Measurements from ENCODE around the gene HNRNPA1.
A peak's percentile ranks its signal among the peaks of the same experiment; 100 is the strongest.
"Not testable (repeated sequence)": the region's sequence is repeated elsewhere in the genome, so short reads cannot be mapped to it uniquely, and the experiment has no call there.

Gene HNRNPA1

DNA sequence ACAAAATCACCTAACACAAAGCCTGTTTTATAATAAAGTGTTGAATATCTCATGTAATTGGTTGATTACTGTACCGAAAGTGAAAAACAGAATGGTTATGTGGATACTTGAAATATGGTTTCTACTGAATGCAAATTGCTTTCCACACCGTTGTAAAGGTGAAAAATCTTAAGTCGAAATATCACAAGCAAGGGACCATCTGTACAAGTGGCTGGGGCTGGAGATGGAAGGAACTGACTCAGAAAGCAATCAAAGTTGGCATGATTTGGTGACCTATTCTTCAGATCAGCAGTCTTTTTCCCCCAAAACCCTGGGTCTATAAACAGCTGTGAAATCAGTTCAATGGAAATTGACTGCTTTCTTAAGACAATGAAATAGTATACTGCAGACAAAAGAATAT, 4.2 kb upstream of the HNRNPA1 start:
- no peak for DNase-seq (ENCODE audit: low spot score)

DNA sequence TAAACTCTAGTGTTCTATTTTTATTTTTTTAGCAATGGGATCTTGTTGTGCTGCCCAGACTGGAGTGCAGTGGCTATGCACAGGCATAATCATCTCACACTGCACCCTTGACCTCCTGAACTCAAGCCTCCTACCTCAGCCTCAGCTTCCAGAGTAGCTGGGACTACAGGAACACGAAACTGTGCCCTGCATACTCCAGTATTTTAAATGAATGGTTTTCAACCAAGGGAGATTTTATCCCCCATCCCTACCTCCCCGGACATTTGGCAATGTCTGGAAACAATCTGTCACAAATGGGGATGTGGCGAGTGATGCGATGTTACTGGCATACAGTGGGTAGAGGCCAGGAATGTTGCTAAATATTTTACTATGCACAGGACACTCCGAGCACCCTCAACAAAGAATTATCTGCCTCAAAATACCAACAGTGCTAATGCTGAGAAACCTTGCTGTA, 2.7 kb upstream of the HNRNPA1 start:
- DNase-seq (ENCODE audit: low spot score), result no peak

DNA sequence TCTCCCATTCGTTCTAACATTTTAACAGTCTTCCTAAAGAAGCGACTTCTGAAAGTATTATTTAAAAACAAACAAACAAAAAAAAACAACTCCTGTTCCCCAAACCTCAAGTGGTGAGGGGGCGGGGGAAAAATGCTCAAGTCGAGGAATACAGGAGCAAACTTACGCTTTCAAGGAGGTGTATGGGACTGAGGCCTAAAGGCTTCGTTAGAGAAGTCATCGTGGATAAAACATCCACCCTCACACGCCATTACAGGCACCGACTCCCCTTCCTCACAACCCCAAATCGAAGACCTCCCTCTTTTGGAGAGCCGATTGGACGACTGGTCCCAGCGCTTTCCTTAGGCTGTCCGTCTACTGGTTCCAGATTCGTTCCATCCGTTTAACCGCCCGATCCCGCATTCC, 1.3 kb upstream of the HNRNPA1 start:
- no peak for DNase-seq (ENCODE audit: low spot score)

DNA sequence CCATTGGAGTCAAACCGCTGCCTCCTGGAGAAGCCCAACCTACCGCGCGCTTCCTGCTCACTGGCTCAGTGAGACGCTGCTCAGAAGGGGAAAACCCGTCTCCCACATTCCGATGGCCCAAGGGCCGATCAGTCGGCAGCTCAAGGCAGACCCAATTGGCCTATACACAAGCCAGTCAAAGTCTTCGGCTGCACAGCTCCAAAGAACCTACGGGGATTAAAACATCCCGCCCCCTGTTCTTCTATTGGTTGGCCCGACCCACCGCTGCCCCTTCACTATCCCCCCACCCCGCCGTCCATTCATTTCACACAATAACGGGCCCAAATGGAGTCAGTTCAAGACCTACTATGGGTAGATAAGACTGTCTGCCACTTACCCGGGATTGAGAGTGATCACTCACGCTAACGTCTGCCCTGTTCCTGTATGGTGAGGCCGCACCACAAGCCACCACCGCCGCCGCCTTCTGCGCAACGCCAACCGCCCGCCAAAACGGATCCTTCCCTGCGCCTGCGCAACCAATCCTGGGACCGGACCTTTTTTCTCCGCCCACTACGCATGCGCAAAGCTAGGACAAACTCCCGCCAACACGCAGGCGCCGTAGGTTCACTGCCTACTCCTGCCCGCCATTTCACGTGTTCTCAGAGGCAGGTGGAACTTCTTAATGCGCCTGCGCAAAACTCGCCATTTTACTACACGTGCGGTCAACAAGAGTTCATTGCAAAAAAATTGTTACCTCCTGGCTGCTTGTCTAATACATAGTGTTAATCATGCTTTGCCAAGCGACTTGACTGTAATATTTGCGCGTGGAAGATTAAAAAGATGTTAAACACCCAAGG, 676 bp upstream of the HNRNPA1 start, which contains the start of gene CBX5:
TSS of gene CBX5 (minus strand) at position 491 of the 836 bp plus-strand sequence. CDS start 22,472 bp downstream, outside the sequence.
- peak; percentile 98 for DNase-seq (ENCODE audit: low spot score)

DNA sequence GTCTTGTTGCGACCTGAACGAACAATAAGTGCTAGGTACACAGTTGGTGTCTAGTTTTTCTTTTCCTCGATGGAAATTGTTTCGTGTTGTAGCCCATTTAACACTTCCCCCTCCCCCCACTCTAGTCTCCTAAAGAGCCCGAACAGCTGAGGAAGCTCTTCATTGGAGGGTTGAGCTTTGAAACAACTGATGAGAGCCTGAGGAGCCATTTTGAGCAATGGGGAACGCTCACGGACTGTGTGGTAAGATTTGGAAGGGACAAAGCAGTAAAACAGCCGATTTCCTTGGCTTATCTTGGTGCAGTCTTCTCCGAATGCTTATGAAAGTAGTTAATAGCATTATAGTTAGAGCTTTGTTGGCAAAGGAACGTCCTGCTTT, 724 bp downstream of the HNRNPA1 start:
- not testable (repeated sequence) for DNase-seq (ENCODE audit: low spot score)

DNA sequence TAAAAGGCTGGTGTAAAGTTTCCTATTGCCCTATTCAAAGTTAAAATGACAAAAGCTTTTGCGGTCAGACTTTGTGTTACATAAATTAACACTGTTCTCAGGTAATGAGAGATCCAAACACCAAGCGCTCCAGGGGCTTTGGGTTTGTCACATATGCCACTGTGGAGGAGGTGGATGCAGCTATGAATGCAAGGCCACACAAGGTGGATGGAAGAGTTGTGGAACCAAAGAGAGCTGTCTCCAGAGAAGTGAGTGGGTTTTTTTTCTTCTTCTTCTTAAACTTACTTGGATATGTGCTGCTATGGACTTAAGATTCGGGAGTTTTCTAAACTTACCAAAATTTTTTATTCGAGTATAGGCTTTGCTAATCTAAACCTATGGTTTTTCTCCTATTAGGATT, 1.2 kb downstream of the HNRNPA1 start:
- DNase-seq (ENCODE audit: low spot score), result not testable (repeated sequence)

DNA sequence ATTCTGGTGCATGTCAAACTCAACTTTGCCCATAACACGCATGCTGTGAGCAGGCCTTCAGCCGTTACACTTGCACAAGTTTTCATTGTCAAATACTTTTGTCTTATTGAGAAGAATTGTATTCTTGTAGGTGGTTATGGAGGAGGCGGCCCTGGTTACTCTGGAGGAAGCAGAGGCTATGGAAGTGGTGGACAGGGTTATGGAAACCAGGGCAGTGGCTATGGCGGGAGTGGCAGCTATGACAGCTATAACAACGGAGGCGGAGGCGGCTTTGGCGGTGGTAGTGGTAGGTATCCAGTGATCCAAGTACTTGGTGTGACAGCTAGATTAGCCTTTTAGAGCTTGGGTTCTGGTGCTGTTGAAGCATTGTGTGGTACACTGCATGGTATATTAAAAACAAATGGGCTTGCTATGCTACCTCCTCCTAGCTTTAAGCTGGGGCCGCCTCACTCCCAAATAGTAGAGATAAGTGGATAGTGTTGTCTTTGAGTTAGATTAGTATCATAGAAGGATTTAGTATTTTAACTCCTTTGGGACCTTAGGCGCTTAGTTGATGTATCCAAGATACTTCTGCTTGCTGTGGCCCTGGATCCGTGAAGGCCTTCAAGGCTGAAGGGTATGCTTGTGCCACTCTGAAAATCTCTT, 2.5 kb downstream of the HNRNPA1 start:
- no peak for DNase-seq (ENCODE audit: low spot score)

DNA sequence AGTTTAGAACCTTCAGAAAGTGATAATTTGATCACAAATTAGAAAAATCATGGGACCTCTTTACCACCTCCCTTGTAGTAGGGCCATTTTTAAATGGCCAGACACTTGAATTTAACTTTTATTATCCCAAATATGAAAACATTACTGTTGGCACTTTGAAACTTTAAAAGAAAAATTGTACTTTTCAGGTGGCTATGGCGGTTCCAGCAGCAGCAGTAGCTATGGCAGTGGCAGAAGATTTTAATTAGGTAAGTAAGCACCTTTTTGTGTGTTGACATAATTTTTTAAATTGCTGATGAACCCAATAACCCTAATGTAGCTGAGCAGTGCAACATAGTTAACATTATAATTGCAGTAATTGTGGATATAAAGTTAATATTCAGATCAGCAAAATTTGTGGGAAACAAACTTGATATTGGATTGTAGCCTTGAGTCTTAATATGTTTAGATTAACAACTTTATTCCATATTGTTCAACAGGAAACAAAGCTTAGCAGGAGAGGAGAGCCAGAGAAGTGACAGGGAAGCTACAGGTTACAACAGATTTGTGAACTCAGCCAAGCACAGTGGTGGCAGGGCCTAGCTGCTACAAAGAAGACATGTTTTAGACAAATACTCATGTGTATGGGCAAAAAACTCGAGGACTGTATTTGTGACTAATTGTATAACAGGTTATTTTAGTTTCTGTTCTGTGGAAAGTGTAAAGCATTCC, 3.7 kb downstream of the HNRNPA1 start:
- DNase-seq (ENCODE audit: low spot score), result not testable (repeated sequence)

DNA sequence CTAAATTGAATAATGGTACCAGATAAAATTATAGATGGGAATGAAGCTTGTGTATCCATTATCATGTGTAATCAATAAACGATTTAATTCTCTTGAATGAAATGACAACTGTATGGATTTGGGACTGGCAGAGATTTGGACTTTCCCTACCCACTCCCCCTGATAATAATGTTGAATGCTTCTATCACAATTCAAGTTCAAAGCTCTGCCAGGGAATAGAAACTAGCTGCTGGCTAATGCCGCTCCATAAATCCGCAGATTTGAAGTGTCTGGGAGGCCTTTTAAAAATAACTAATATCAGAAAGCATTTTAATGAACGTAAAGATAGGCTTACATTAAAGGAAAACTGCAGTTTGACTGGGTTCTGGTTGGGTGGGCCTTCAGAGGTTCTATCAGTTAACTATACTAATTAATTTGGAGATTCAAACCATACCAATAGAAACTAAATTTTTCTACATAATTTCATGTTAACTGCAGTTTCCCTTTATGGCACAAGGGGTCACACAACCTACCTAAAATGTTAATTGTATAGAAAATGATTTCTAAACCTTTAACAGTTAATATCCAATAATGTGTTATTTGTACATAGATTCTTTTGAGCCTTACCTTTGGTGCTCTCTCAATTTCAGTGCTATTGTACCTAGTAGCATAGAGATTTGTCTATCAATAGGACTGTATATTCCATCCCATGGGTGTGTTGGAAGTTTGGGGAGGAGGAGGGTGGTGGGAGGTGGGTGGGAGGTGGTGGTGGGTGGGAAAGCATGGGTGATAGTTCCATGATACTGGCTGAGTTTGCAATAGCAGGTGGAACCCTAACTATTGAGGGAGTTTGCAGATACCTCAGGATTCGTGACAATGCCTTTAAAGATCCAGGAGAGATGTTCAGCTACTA, 4.9 kb downstream of the HNRNPA1 start:
- no peak for DNase-seq (ENCODE audit: low spot score)

DNA sequence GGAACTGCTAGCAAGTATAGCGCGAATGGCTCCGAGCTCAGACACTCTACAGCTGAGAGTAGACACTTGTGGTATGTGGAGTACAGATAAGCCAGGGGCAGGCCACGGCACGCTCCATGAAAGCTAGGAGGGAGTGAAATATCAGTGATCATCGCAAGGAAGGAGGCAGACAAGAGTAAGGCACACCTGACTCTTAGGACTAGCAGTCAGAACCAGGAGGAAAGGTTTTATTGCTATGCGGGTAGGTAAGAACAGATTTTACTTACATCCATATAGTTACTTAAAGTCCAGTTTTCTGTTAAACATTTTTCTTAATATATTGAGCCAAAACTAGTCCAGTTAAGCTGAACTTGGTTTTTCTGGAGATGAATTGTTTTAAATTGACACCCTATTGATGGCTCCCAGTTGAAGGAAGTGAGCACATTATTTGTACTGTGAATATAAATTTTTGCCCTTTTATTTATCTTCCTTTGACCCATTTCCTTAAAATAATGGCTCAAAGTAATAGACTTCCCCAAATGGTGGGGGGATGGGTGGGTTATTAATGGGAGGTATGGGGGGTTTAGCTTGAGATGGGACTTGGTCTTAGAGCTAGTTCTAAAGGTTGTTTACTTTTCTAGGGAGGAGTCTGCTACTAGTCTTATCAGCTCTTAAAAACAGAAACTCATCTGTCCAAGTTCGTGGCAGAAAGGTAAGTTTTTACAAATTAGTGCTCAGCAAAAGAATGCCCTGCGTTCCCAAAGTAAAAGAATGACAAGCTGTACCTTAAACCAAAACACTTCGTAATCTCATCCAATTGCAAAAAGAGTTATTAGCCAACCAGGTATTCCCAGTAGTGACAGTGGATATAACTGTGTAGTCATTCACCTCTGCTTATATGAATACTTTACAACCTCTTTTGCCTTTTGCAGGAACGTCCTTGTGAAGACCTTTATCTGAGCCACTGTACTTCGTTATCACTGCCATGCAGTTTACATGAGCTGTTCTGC, 5.8 kb downstream of the HNRNPA1 start:
- DNase-seq (ENCODE audit: low spot score), result no peak

DNA sequence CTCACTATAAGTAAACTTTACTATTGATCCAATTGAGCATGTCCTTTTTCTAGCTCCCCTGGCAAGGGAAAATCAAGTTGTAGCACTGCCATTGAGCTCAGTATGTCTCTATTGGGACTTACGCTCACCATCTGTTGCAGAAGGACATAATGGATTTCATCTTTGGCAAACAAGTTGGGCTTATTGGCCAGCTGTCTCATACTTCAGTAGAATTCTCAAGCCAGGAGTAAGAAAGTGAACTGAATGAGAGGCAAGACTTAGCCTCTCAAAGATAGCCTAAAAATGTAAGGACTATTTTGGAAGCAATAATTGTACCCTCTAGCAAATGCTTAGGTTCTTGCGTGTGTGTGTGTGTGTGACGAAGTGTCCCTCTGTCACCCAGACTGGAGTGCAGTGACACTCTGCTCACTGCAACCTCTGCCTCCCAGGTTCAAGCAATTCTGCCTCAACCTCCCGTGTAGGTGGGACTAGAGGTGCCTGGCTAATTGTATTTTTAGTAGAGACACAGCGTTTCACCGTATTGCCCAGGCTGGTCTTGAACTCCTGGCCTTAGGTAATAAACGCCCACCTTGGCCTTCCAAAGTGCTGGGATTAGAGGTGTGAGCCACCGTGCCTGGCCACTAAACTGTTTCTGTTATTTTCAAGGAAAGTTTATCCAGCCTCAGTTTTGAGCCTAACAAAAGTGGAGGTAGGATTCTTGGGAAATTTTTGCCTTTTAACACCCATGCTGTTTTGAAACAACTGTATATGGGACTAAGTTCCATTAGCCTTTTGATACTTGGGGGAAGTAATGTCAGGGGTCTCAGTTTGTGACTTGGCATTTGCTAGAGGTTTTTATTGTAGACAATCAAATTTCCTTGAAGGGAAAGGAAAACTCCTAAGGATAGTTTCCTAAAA, 7.0 kb downstream of the HNRNPA1 start:
- no peak for DNase-seq (ENCODE audit: low spot score)

DNA sequence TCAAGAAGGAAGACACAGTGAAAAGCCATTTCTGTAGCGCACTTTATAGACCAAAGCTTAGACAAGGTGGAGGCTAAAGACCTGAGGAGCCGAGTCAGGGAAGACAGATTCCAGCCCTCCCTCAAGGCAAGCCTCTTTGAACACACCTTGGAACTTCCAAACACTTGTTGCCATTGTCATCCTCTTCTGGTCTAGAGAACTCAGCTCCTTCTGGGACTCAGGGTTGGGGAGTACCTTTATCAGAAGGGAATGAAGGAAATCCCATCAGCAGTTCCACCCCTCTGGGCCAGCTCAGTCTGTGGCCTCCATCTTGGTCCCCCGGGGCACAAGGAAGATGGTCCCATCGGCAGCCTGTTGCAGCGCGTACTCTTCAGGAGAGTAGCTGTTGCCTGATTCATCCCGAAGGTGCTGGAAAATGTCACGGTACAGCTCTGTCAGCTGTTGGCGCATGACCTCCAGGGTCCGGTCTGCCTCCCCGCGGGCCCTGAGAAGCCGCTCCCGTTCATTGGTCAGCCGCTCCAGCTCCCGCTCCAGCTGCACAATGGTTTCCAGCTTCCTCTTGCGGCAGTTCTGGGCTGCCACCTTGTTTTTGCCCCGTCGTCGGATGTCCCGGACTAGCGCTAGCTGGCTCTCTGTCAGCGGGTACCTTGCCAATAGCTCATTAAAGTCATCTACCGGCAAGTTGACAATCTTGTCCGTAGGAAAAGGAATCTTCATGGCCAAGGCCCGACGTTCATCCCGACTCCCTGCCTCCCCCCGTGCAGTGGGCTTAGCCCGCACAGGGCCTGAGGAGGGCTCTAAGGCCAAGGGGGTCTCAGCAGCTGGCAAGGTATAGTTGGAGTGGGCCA, 11.8 kb downstream of the HNRNPA1 start:
- DNase-seq (ENCODE audit: low spot score), result no peak

DNA sequence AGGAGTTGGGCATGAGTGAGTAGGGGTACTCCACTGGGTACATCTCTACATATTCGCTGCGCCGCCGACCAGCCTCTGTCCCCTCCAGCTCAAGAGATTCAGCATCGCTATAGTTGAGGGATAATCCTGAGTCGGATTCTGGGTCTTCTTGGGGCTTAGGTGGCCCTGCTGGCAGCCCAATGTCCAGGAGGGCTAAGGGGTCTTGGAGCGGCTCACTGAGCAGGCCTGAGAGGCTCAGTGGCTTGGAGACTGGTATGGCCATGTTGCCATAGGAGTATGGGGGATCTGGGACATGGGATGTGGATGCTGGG, 12.4 kb downstream of the HNRNPA1 start:
- no peak for DNase-seq (ENCODE audit: low spot score)

DNA sequence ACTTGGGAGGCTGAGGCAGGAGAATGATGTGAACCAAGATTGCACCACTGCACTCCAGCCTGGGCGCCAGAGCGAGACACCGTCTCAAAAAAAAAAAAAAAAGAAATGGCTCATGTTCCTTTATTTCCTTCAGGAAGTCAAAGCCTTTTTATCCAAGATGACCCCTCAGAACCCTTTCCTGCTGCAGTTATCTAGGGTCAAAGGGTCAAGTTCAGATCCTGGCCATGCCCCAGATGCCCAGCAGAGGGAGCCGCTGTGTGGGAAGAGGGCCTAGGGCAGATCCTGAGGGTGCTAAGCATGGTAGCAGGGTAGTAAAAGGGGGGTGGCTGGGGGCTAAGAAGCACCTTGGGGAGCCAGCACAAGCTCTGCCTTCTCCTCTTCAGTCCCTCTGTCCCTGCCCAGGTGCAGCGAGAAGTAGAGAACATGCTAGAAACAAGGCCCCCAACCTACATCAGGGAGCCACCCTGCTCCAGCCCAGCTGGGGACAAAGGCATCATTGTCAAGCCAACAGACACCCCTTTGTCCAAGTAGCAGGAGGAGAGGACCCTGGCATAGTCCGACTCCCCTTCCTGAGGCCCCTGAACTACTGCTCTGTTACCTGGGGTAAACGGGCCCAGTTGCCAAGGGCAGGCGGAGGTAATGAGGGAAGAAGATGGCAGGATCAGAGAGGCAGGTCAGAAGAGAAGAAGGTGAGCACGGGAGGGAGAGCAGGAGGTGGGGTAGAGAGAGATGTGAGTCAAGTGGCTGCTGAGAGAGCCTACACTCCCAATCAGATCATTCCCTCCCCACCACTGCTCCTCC, 13.8 kb downstream of the HNRNPA1 start:
- DNase-seq (ENCODE audit: low spot score), result no peak

DNA sequence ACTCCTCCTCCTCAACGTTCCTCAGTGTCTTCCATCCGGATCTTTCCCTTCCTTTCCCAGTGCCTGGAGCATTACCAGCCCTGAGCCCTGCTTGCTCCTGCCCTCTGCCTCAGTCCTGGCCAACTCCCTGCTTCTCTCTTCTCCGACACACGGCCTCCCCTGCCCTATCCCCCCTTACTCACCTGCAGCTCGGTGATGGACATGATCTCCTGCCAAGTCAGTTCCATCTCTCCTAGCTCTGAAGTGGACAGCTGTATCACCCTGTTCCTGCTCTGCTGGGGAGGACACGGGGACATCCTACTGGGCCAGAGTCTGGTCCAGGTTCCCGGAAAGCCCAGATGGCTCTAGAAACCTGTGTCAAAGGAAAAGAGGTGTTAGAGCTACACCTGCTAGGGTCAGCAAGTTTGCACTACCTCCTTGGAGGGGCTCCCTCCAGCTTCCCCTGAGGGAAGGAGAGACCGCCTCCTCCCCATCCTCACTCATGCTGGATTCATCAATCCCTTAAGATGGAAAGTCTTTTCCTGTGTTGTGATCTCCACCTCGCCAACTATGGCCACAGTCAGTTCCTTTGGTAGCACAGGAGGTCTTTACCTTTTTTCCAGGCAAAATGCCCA, 14.5 kb downstream of the HNRNPA1 start:
- no peak for DNase-seq (ENCODE audit: low spot score)

DNA sequence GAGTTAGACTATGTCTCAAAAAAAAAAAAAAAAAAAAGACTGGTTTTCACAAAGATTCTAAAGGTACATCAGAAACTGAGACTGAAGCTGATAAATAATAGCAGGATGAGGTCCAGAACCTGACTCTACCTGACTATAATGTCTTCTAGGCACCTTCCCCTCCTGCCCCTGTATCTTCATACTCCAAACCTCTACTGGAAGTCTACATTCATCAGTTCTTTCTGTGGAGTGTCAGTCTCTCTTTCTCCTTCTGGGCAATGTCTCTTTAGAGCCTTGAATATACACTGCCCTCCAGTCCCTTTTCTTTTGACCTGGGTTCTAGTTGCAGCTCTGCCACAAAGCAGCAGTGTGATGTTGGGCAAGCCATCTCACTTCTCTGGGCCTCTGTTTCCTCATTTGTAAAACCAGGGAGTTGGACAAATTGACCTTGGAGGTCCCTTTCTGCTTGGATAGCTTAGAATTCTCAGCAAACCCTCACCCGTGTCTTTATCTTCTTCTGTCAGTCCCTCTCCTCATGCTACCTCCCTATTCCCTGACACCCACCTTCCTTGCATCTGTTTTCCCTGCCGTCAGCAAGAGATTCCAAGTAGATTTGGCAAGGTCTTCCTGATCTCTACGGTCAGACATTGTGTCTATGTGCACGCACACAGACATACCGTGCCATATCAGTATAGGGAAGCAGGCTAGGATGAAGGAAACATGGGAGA, 16.0 kb downstream of the HNRNPA1 start:
- DNase-seq (ENCODE audit: low spot score), result no peak

DNA sequence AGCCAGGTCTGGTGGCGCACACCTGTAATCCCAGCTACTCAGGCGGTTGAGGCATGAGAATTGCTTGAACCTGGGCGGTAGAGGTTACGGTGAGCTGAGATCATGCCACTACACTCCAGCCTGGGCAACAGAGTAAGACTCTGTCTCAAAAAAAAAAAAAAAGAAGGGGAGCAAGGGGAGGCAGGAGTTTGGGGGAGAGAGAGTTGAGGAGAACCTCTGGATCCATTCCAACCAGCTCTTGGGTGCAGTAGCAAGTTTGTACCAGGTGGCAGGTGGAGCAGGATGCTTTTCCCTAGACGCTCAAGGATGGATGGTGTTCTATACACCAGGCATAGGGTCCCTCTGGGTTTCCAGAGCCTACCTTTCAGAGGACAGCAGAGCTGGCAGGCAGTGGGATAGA, 18.4 kb downstream of the HNRNPA1 start:
- no peak for DNase-seq (ENCODE audit: low spot score)

Data from kidney capillary endothelial cell (primary cell).